Mesothelial cell of epicardium (in vitro differentiated cells): ENCODE measurements around the gene MUC20. TPM values are rescaled to one million over a fixed set of nuclear protein-coding genes. Genes with fewer than 3 reads are reported as not detected.
"Not testable (repeated sequence)": the region's sequence is repeated elsewhere in the genome, so short reads cannot be mapped to it uniquely, and the experiment has no call there.

Experiments used
- DNase-seq, 2 experiments: peaks; one replicate each; pipeline ENCODE4 v3.0.0; 2021; ENCODE audit warnings: low spot score in 2 of 2; ENCODE audit not compliant: unreplicated experiment in 2 of 2
- H3K27ac Mint-ChIP-seq: 2 replicates; pipeline ENCODE4 v1.8.0; 2021; ENCODE audit warnings: mixed read lengths
- H3K27me3 Mint-ChIP-seq: 2 replicates; pipeline ENCODE4 v1.8.0; 2021; ENCODE audit warnings: low read depth, mixed read lengths
- H3K36me3 Mint-ChIP-seq: 2 replicates; pipeline ENCODE4 v1.8.0; 2021; ENCODE audit warnings: mixed read lengths
- H3K4me1 Mint-ChIP-seq: 2 replicates; pipeline ENCODE4 v1.8.0; 2021; ENCODE audit warnings: mixed read lengths
- H3K4me3 Mint-ChIP-seq: 2 replicates; pipeline ENCODE4 v1.8.0; 2021; ENCODE audit warnings: mild to moderate bottlenecking, moderate library complexity, mixed read lengths
- H3K9me3 Mint-ChIP-seq: 2 replicates; pipeline ENCODE4 v1.8.0; 2021; ENCODE audit warnings: mixed read lengths
- CTCF ChIP-seq: fragments of 200-600 bp; sonication (generic); IDR thresholded peaks from one replicate; pipeline ENCODE4 v1.5.0; 2021; ENCODE audit warnings: antibody characterized with exemption; ENCODE audit not compliant: unreplicated experiment
- total RNA-seq: library from RNA; stranded (reverse); gene quantifications from 3 replicates; pipeline ENCODE4 v1.2.1, GENCODE V29; 2021

Gene MUC20
- total RNA-seq, 1 donor from 2014 or later: 11.7 TPM

- DNase-seq, H3K4me3 Mint-ChIP-seq, H3K27me3 Mint-ChIP-seq, H3K27ac Mint-ChIP-seq, H3K36me3 Mint-ChIP-seq, H3K9me3 Mint-ChIP-seq: not testable (repeated sequence)
- peaks cover 24% of the 10 kb centered on the region for H3K4me1 Mint-ChIP-seq
Measured at GRCh38 chr3:195724363-195724762, 3.6 kb downstream of the MUC20 start.

GRCh38 chr3:195725916-195726740 lies 5.3 kb downstream of the MUC20 start:
- peaks cover 11% of the 10 kb centered on the region for H3K4me1 Mint-ChIP-seq
- not testable (repeated sequence) for H3K4me3 Mint-ChIP-seq, H3K36me3 Mint-ChIP-seq, DNase-seq, H3K27me3 Mint-ChIP-seq, H3K27ac Mint-ChIP-seq, H3K9me3 Mint-ChIP-seq

GRCh38 chr3:195727606-195728195 lies 6.9 kb downstream of the MUC20 start:
- Mint-ChIP-seq H3K36me3 (peaks cover 1% of the 10 kb centered on the region), H3K9me3 (no peaks in the 10 kb centered on the region), H3K27me3 (no peaks in the 10 kb centered on the region), H3K27ac (peak overlapping the region; percentile 37), H3K4me1 (peaks cover 10% of the 10 kb centered on the region), H3K4me3 (no peak overlapping the region)
- no peak for TF ChIP-seq CTCF
- no peak for DNase-seq

GRCh38 chr3:195728789-195729188 lies 8.0 kb downstream of the MUC20 start:
- H3K9me3 Mint-ChIP-seq, H3K27ac Mint-ChIP-seq: not testable (repeated sequence)
- peaks cover 16% of the 10 kb centered on the region for H3K4me1 Mint-ChIP-seq

GRCh38 chr3:195729476-195730251 lies 8.9 kb downstream of the MUC20 start:
- H3K27ac Mint-ChIP-seq: no peak overlapping the region
- no peak for TF ChIP-seq CTCF
- no peak for DNase-seq

More at GRCh38 chr3:195728789-195729188, 8.0 kb downstream of the MUC20 start:
- H3K4me3 Mint-ChIP-seq, H3K36me3 Mint-ChIP-seq, DNase-seq, H3K27me3 Mint-ChIP-seq: not testable (repeated sequence)

GRCh38 chr3:195731356-195731905 lies 10.7 kb downstream of the MUC20 start:
- no peaks in the 10 kb centered on the region for H3K27me3 Mint-ChIP-seq
- no peak for TF ChIP-seq CTCF
- H3K4me3 Mint-ChIP-seq: no peak overlapping the region
- DNase-seq: no peak
- peaks cover 1% of the 10 kb centered on the region for H3K36me3 Mint-ChIP-seq
- H3K27ac Mint-ChIP-seq: no peak overlapping the region
- no peaks in the 10 kb centered on the region for H3K9me3 Mint-ChIP-seq
- H3K4me1 Mint-ChIP-seq: peaks cover 16% of the 10 kb centered on the region

More at GRCh38 chr3:195729476-195730251, 8.9 kb downstream of the MUC20 start:
- H3K4me1 Mint-ChIP-seq: peaks cover 16% of the 10 kb centered on the region
- no peak overlapping the region for H3K4me3 Mint-ChIP-seq
- no peaks in the 10 kb centered on the region for H3K9me3 Mint-ChIP-seq
- no peaks in the 10 kb centered on the region for H3K27me3 Mint-ChIP-seq
- H3K36me3 Mint-ChIP-seq: peaks cover 1% of the 10 kb centered on the region

- no peak for TF ChIP-seq CTCF
Measured at GRCh38 chr3:195732940-195733339, 12.2 kb downstream of the MUC20 start.

More at GRCh38 chr3:195732940-195733339, 12.2 kb downstream of the MUC20 start:
- peaks cover 1% of the 10 kb centered on the region for H3K36me3 Mint-ChIP-seq
- H3K4me1 Mint-ChIP-seq: peaks cover 15% of the 10 kb centered on the region
- no peaks in the 10 kb centered on the region for H3K9me3 Mint-ChIP-seq
- H3K27me3 Mint-ChIP-seq: no peaks in the 10 kb centered on the region
- H3K4me3 Mint-ChIP-seq: no peak overlapping the region
- H3K27ac Mint-ChIP-seq: no peak overlapping the region
- DNase-seq: no peak
